GM12878 (cell line): Measurements from ENCODE around the gene ZNF296. TPM values are rescaled to one million over a fixed set of nuclear protein-coding genes. Genes with fewer than 3 reads are reported as not detected.

Experiments
- BACH1 ChIP-seq: fragments of 450-650 bp; IDR thresholded peaks from 2 replicates; pipeline ENCODE4 v1.6.1; 2017; ENCODE audit warnings: mild to moderate bottlenecking, borderline replicate concordance
- GATAD2B ChIP-seq: fragments of 450-650 bp; conservative IDR thresholded peaks from 2 replicates; pipeline ENCODE4 v1.6.1; 2017; ENCODE audit warnings: low read depth, mild to moderate bottlenecking, moderate library complexity
- NR2C1 ChIP-seq: fragments of 450-650 bp; IDR thresholded peaks from 2 replicates; pipeline ENCODE4 v1.6.1; 2017; ENCODE audit warnings: antibody characterized with exemption, mild to moderate bottlenecking, moderate library complexity
- POLR2A ChIP-seq: IDR thresholded peaks from 2 replicates; pipeline ENCODE4 v1.6.1; 2011; ENCODE audit warnings: low read depth, mild to moderate bottlenecking, low read length
- RCOR1 ChIP-seq: conservative IDR thresholded peaks from 2 replicates; pipeline ENCODE4 v1.6.1; 2012; ENCODE audit warnings: low read depth, low read length, improper control_type of control experiment
- SIX5 ChIP-seq: IDR thresholded peaks from 2 replicates; pipeline ENCODE4 v1.6.1; 2011; ENCODE audit warnings: mild to moderate bottlenecking, low read depth, low read length, moderate library complexity; ENCODE audit not compliant: severe bottlenecking
- SMARCA5 ChIP-seq: fragments of 450-650 bp; IDR thresholded peaks from 2 replicates; pipeline ENCODE4 v1.6.1; 2017; ENCODE audit warnings: mild to moderate bottlenecking
- SUPT20H ChIP-seq: IDR thresholded peaks from 2 replicates; pipeline ENCODE4 v1.6.1; 2011; ENCODE audit warnings: low read depth, mild to moderate bottlenecking, low read length, moderate library complexity, borderline replicate concordance; ENCODE audit not compliant: control insufficient read depth
- ZBTB11 ChIP-seq: fragments of 450-650 bp; formaldehyde crosslinking; IDR thresholded peaks from 2 replicates; pipeline ENCODE4 v1.5.0; 2022; ENCODE audit warnings: mild to moderate bottlenecking, missing genetic modification characterization
- ZNF592 ChIP-seq: fragments of 450-650 bp; IDR thresholded peaks from 2 replicates; pipeline ENCODE4 v1.6.1; 2017; ENCODE audit warnings: mild to moderate bottlenecking, moderate library complexity
- ZZZ3 ChIP-seq: IDR thresholded peaks from 2 replicates; pipeline ENCODE4 v1.6.1; 2011; ENCODE audit warnings: low read depth; ENCODE audit not compliant: control insufficient read depth, insufficient read length
- polyA plus RNA-seq, 11 experiments: library from polyadenylated mRNA; depleted of rRNA in 4 of 11; unstranded in 6 of 11; stranded (reverse) in 5 of 11; fragments of >200 nt; fragmentation: Nextera tagmentation in 4 of 11; fragmentation: Illumina TruSeq in 1 of 11; extraction: Ambion mirVana in 4 of 11; extraction: Trizol in 1 of 11; gene quantifications; 1 replicate in 1 of 11; 2 replicates in 10 of 11; pipeline versions ENCODE4 v1.2.1 to v1.2.3, GENCODE V29; 2011 to 2016; ENCODE audit warnings: inconsistent platforms in 2 of 11, missing spikeins in 2 of 11, low read depth in 1 of 11
- total RNA-seq, 4 experiments: library from RNA; depleted of rRNA in 3 of 4; stranded (reverse); fragments of >200 nt in 3 of 4; fragmentation: Illumina TruSeq in 1 of 4; extraction: Trizol in 1 of 4; gene quantifications; 2 replicates each; pipeline versions ENCODE4 v1.2.1 to v1.2.3, GENCODE V29; 2013 to 2021
- TF ChIP-seq, protein P1 (sequence below): fragments of 450-650 bp; formaldehyde crosslinking; IDR thresholded peaks from 2 replicates; pipeline ENCODE4 v1.4.0; 2020; ENCODE audit warnings: mild to moderate bottlenecking, moderate library complexity
- TF ChIP-seq, protein P2 (sequence below): IDR thresholded peaks from 2 replicates; pipeline ENCODE4 v1.6.1; 2011; ENCODE audit warnings: mild to moderate bottlenecking, low read depth, low read length, moderate library complexity; ENCODE audit not compliant: insufficient replicate concordance
- TF ChIP-seq, protein P3 (sequence below): fragments of 150-350 bp; IDR thresholded peaks from 2 replicates; pipeline ENCODE4 v1.6.1; 2014; ENCODE audit warnings: mild to moderate bottlenecking, low read depth, low read length

ZNF296 gene
- total and polyA plus RNA-seq, 10 of the 15 experiments (the other 5 are each of a cell fraction or from before 2014, with no cell fraction given) = 0.44 to 23.6 (median 3.5) TPM; not detected in 1

- TF ChIP-seq NR2C1 = peak; percentile 37; the same call in 1 of the 2 replicates
- no peak for TF ChIP-seq SUPT20H
- no peak for TF ChIP-seq ZNF592
- peak; percentile 34 for TF ChIP-seq ZBTB11 (CRISPR knock-in tag)
- no peak for TF ChIP-seq RCOR1
- peak; percentile 76; the same call in 1 of the 2 replicates for TF ChIP-seq BACH1
- TF ChIP-seq SIX5 = no peak
- TF ChIP-seq POLR2A = peak; percentile 89
- no peak for TF ChIP-seq ZZZ3
- TF ChIP-seq, protein P1, sequence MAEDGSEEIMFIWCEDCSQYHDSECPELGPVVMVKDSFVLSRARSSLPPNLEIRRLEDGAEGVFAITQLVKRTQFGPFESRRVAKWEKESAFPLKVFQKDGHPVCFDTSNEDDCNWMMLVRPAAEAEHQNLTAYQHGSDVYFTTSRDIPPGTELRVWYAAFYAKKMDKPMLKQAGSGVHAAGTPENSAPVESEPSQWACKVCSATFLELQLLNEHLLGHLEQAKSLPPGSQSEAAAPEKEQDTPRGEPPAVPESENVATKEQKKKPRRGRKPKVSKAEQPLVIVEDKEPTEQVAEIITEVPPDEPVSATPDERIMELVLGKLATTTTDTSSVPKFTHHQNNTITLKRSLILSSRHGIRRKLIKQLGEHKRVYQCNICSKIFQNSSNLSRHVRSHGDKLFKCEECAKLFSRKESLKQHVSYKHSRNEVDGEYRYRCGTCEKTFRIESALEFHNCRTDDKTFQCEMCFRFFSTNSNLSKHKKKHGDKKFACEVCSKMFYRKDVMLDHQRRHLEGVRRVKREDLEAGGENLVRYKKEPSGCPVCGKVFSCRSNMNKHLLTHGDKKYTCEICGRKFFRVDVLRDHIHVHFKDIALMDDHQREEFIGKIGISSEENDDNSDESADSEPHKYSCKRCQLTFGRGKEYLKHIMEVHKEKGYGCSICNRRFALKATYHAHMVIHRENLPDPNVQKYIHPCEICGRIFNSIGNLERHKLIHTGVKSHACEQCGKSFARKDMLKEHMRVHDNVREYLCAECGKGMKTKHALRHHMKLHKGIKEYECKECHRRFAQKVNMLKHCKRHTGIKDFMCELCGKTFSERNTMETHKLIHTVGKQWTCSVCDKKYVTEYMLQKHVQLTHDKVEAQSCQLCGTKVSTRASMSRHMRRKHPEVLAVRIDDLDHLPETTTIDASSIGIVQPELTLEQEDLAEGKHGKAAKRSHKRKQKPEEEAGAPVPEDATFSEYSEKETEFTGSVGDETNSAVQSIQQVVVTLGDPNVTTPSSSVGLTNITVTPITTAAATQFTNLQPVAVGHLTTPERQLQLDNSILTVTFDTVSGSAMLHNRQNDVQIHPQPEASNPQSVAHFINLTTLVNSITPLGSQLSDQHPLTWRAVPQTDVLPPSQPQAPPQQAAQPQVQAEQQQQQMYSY (CRISPR knock-in tag) = no peak
- TF ChIP-seq, protein P2, sequence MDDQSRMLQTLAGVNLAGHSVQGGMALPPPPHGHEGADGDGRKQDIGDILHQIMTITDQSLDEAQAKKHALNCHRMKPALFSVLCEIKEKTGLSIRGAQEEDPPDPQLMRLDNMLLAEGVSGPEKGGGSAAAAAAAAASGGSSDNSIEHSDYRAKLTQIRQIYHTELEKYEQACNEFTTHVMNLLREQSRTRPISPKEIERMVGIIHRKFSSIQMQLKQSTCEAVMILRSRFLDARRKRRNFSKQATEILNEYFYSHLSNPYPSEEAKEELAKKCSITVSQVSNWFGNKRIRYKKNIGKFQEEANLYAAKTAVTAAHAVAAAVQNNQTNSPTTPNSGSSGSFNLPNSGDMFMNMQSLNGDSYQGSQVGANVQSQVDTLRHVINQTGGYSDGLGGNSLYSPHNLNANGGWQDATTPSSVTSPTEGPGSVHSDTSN = peak; percentile 67
- peak; percentile 78; the same call in 1 of the 2 replicates for TF ChIP-seq SMARCA5
- TF ChIP-seq, protein P3, sequence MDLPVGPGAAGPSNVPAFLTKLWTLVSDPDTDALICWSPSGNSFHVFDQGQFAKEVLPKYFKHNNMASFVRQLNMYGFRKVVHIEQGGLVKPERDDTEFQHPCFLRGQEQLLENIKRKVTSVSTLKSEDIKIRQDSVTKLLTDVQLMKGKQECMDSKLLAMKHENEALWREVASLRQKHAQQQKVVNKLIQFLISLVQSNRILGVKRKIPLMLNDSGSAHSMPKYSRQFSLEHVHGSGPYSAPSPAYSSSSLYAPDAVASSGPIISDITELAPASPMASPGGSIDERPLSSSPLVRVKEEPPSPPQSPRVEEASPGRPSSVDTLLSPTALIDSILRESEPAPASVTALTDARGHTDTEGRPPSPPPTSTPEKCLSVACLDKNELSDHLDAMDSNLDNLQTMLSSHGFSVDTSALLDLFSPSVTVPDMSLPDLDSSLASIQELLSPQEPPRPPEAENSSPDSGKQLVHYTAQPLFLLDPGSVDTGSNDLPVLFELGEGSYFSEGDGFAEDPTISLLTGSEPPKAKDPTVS = no peak
- peak; percentile 82 for TF ChIP-seq GATAD2B
Measured at GRCh38 chr19:45076029-45076850, at the start of gene ZNF296 (continued).
